Measurements from ENCODE around the gene VN1R4.
A peak's percentile ranks its signal among the peaks of the same experiment; 100 is the strongest.
"Not testable (repeated sequence)": the region's sequence is repeated elsewhere in the genome, so short reads cannot be mapped to it uniquely, and the experiment has no call there.

The VN1R4 gene

GRCh38 chr19:53269861-53270260 is 2.3 kb upstream of the VN1R4 start:
- not testable (repeated sequence) for H3K27me3 ChIP-seq (ENCODE audit: control insufficient read depth, insufficient read depth, low read length); H3K4me3 ChIP-seq (ENCODE audit: low read length); H3K4me1 ChIP-seq (ENCODE audit: control insufficient read depth, insufficient read depth, low read length); H3K9ac ChIP-seq (ENCODE audit: low read depth, low read length); H3K36me3 ChIP-seq (ENCODE audit: insufficient read depth, low read length); H3K4me2 ChIP-seq (ENCODE audit: low read length); H3K9me3 ChIP-seq (replicated peaks; ENCODE audit: low read length)

GRCh38 chr19:53257715-53258342 is 9.7 kb downstream of the VN1R4 start, which contains the start of gene VN1R2:
Gene VN1R2 (plus strand): TSS chr19:53258292. CDS start chr19:53258376, 84 bp downstream.
- H3K4me2 ChIP-seq (ENCODE audit: low read length); H3K36me3 ChIP-seq (ENCODE audit: insufficient read depth, low read length); H3K4me3 ChIP-seq (ENCODE audit: low read length); H3K27me3 ChIP-seq (ENCODE audit: control insufficient read depth, insufficient read depth, low read length); H3K9ac ChIP-seq (ENCODE audit: low read depth, low read length); H3K9me3 ChIP-seq (replicated peaks; ENCODE audit: low read length); H3K4me1 ChIP-seq (ENCODE audit: control insufficient read depth, insufficient read depth, low read length): not testable (repeated sequence)

GRCh38 chr19:53254411-53255341 is 12.8 kb downstream of the VN1R4 start, which contains the start of gene ZNF677:
Gene ZNF677 (minus strand): TSS chr19:53254873. CDS start chr19:53251550, 3,323 bp downstream.
- H3K36me3 ChIP-seq (ENCODE audit: insufficient read depth, low read length), result peaks cover 23% of the 10 kb centered on the region
- peaks cover 4% of the 10 kb centered on the region for H3K9me3 ChIP-seq (replicated peaks; ENCODE audit: low read length)
- H3K27me3 ChIP-seq (ENCODE audit: control insufficient read depth, insufficient read depth, low read length), result no peaks in the 10 kb centered on the region
- H3K9ac ChIP-seq (ENCODE audit: low read depth, low read length), result peak within 1 kb of the TSS; percentile 92
- peak within 1 kb of the TSS; percentile 96 for H3K4me3 ChIP-seq (ENCODE audit: low read length)
- H3K4me1 ChIP-seq (ENCODE audit: control insufficient read depth, insufficient read depth, low read length), result no peaks in the 10 kb centered on the region
- peak within 1 kb of the TSS; percentile 86 for H3K4me2 ChIP-seq (ENCODE audit: low read length)

- Histone ChIP-seq H3K4me1 (ENCODE audit: control insufficient read depth, insufficient read depth, low read length) (no peaks in the 10 kb centered on the region), H3K9ac (ENCODE audit: low read depth, low read length) (no peak overlapping the region), H3K4me2 (ENCODE audit: low read length) (no peak overlapping the region), H3K9me3 (replicated peaks; ENCODE audit: low read length) (peaks cover 15% of the 10 kb centered on the region), H3K27me3 (ENCODE audit: control insufficient read depth, insufficient read depth, low read length) (no peaks in the 10 kb centered on the region), H3K4me3 (ENCODE audit: low read length) (no peak overlapping the region), H3K36me3 (ENCODE audit: insufficient read depth, low read length) (peaks cover 38% of the 10 kb centered on the region)
Observed at GRCh38 chr19:53246498-53246897, 21.0 kb downstream of the VN1R4 start.

- Histone ChIP-seq H3K4me2 (ENCODE audit: low read length) (no peak overlapping the region), H3K9ac (ENCODE audit: low read depth, low read length) (no peak overlapping the region), H3K9me3 (replicated peaks; ENCODE audit: low read length) (peaks cover 60% of the 10 kb centered on the region), H3K4me3 (ENCODE audit: low read length) (no peak overlapping the region), H3K27me3 (ENCODE audit: control insufficient read depth, insufficient read depth, low read length) (no peaks in the 10 kb centered on the region), H3K4me1 (ENCODE audit: control insufficient read depth, insufficient read depth, low read length) (no peaks in the 10 kb centered on the region), H3K36me3 (ENCODE audit: insufficient read depth, low read length) (peaks cover 38% of the 10 kb centered on the region)
Observed at GRCh38 chr19:53237114-53237777, 30.3 kb downstream of the VN1R4 start.

GRCh38 chr19:53224606-53225005 is 42.9 kb downstream of the VN1R4 start:
- peaks cover 6% of the 10 kb centered on the region for H3K9me3 ChIP-seq (replicated peaks; ENCODE audit: low read length)
- H3K4me2 ChIP-seq (ENCODE audit: low read length), result no peak overlapping the region
- no peak overlapping the region for H3K4me3 ChIP-seq (ENCODE audit: low read length)
- H3K27me3 ChIP-seq (ENCODE audit: control insufficient read depth, insufficient read depth, low read length), result no peaks in the 10 kb centered on the region
- no peaks in the 10 kb centered on the region for H3K36me3 ChIP-seq (ENCODE audit: insufficient read depth, low read length)
- no peak overlapping the region for H3K9ac ChIP-seq (ENCODE audit: low read depth, low read length)
- H3K4me1 ChIP-seq (ENCODE audit: control insufficient read depth, insufficient read depth, low read length), result no peaks in the 10 kb centered on the region

- not testable (repeated sequence) for H3K27me3 ChIP-seq (ENCODE audit: control insufficient read depth, insufficient read depth, low read length); H3K9ac ChIP-seq (ENCODE audit: low read depth, low read length); H3K4me2 ChIP-seq (ENCODE audit: low read length); H3K4me1 ChIP-seq (ENCODE audit: control insufficient read depth, insufficient read depth, low read length); H3K9me3 ChIP-seq (replicated peaks; ENCODE audit: low read length); H3K36me3 ChIP-seq (ENCODE audit: insufficient read depth, low read length); H3K4me3 ChIP-seq (ENCODE audit: low read length)
Observed at GRCh38 chr19:53222716-53223115, 44.8 kb downstream of the VN1R4 start.
